ENCODE measurements around the gene PLCG2.
"Not testable (repeated sequence)": the region's sequence is repeated elsewhere in the genome, so short reads cannot be mapped to it uniquely, and the experiment has no call there.

Gene PLCG2

GRCh38 chr16:81756615-81757356 lies 22.3 kb upstream of the PLCG2 start:
- Histone ChIP-seq H3K9me3 (ENCODE audit: low read length) (no peaks in the 10 kb centered on the region), H3K9ac (ENCODE audit: low read length) (no peak overlapping the region), H3K27ac (ENCODE audit: low read depth, low read length) (no peak overlapping the region), H3K4me3 (ENCODE audit: low read depth in 1 of 2, low read length in 2 of 2) (no peak overlapping the region), H3K27me3 (ENCODE audit: control insufficient read depth in 1 of 2, insufficient read depth in 2 of 2, low read length in 2 of 2) (no peaks in the 10 kb centered on the region), H3K4me1 (ENCODE audit: insufficient read depth, low read length) (no peaks in the 10 kb centered on the region), H3K36me3 (ENCODE audit: insufficient read depth, low read length) (no peaks in the 10 kb centered on the region)

- no peak overlapping the region for H3K27ac ChIP-seq (ENCODE audit: low read depth, low read length)
- no peaks in the 10 kb centered on the region for H3K4me1 ChIP-seq (ENCODE audit: insufficient read depth, low read length)
Measured at GRCh38 chr16:81758376-81758775, 20.7 kb upstream of the PLCG2 start.

GRCh38 chr16:81762322-81762721 lies 16.8 kb upstream of the PLCG2 start:
- H3K36me3 ChIP-seq (ENCODE audit: insufficient read depth, low read length); H3K9me3 ChIP-seq (ENCODE audit: low read length); H3K4me1 ChIP-seq (ENCODE audit: insufficient read depth, low read length); H3K9ac ChIP-seq (ENCODE audit: low read length); H3K4me3 ChIP-seq (ENCODE audit: low read depth in 1 of 2, low read length in 2 of 2); H3K27ac ChIP-seq (ENCODE audit: low read depth, low read length); H3K27me3 ChIP-seq (ENCODE audit: control insufficient read depth in 1 of 2, insufficient read depth in 2 of 2, low read length in 2 of 2): not testable (repeated sequence)

More at GRCh38 chr16:81758376-81758775, 20.7 kb upstream of the PLCG2 start:
- H3K9ac ChIP-seq (ENCODE audit: low read length): no peak overlapping the region
- no peaks in the 10 kb centered on the region for H3K36me3 ChIP-seq (ENCODE audit: insufficient read depth, low read length)
- H3K9me3 ChIP-seq (ENCODE audit: low read length): no peaks in the 10 kb centered on the region
- H3K27me3 ChIP-seq (ENCODE audit: control insufficient read depth in 1 of 2, insufficient read depth in 2 of 2, low read length in 2 of 2): no peaks in the 10 kb centered on the region
- H3K4me3 ChIP-seq (ENCODE audit: low read depth in 1 of 2, low read length in 2 of 2): no peak overlapping the region

GRCh38 chr16:81765111-81765919 lies 13.8 kb upstream of the PLCG2 start:
- no peaks in the 10 kb centered on the region for H3K36me3 ChIP-seq (ENCODE audit: insufficient read depth, low read length)
- no peaks in the 10 kb centered on the region for H3K9me3 ChIP-seq (ENCODE audit: low read length)
- no peaks in the 10 kb centered on the region for H3K27me3 ChIP-seq (ENCODE audit: control insufficient read depth in 1 of 2, insufficient read depth in 2 of 2, low read length in 2 of 2)
- no peak overlapping the region for H3K9ac ChIP-seq (ENCODE audit: low read length)
- H3K4me3 ChIP-seq (ENCODE audit: low read depth in 1 of 2, low read length in 2 of 2): no peak overlapping the region
- H3K27ac ChIP-seq (ENCODE audit: low read depth, low read length): no peak overlapping the region
- H3K4me1 ChIP-seq (ENCODE audit: insufficient read depth, low read length): no peaks in the 10 kb centered on the region

- Histone ChIP-seq H3K36me3 (ENCODE audit: insufficient read depth, low read length) (no peaks in the 10 kb centered on the region), H3K27ac (ENCODE audit: low read depth, low read length) (no peak overlapping the region), H3K9ac (ENCODE audit: low read length) (no peak overlapping the region), H3K27me3 (ENCODE audit: control insufficient read depth in 1 of 2, insufficient read depth in 2 of 2, low read length in 2 of 2) (no peaks in the 10 kb centered on the region), H3K4me3 (ENCODE audit: low read depth in 1 of 2, low read length in 2 of 2) (no peak overlapping the region), H3K9me3 (ENCODE audit: low read length) (no peaks in the 10 kb centered on the region), H3K4me1 (ENCODE audit: insufficient read depth, low read length) (no peaks in the 10 kb centered on the region)
Measured at GRCh38 chr16:81765969-81766368, 13.1 kb upstream of the PLCG2 start.

GRCh38 chr16:81767987-81768592 lies 11.0 kb upstream of the PLCG2 start:
- no peaks in the 10 kb centered on the region for H3K27me3 ChIP-seq (ENCODE audit: control insufficient read depth in 1 of 2, insufficient read depth in 2 of 2, low read length in 2 of 2)
- H3K9me3 ChIP-seq (ENCODE audit: low read length): no peaks in the 10 kb centered on the region
- H3K4me3 ChIP-seq (ENCODE audit: low read depth in 1 of 2, low read length in 2 of 2): no peak overlapping the region
- H3K27ac ChIP-seq (ENCODE audit: low read depth, low read length): no peak overlapping the region
- no peaks in the 10 kb centered on the region for H3K36me3 ChIP-seq (ENCODE audit: insufficient read depth, low read length)
- no peak overlapping the region for H3K9ac ChIP-seq (ENCODE audit: low read length)
- no peaks in the 10 kb centered on the region for H3K4me1 ChIP-seq (ENCODE audit: insufficient read depth, low read length)

GRCh38 chr16:81770008-81770407 lies 9.1 kb upstream of the PLCG2 start:
- H3K4me1 ChIP-seq (ENCODE audit: insufficient read depth, low read length): no peaks in the 10 kb centered on the region
- no peak overlapping the region for H3K9ac ChIP-seq (ENCODE audit: low read length)

GRCh38 chr16:81774348-81774747 lies 4.7 kb upstream of the PLCG2 start:
- no peak overlapping the region for H3K27ac ChIP-seq (ENCODE audit: low read depth, low read length)

More at GRCh38 chr16:81770008-81770407, 9.1 kb upstream of the PLCG2 start:
- Histone ChIP-seq H3K27me3 (ENCODE audit: control insufficient read depth in 1 of 2, insufficient read depth in 2 of 2, low read length in 2 of 2) (no peaks in the 10 kb centered on the region), H3K27ac (ENCODE audit: low read depth, low read length) (no peak overlapping the region), H3K9me3 (ENCODE audit: low read length) (no peaks in the 10 kb centered on the region), H3K36me3 (ENCODE audit: insufficient read depth, low read length) (no peaks in the 10 kb centered on the region), H3K4me3 (ENCODE audit: low read depth in 1 of 2, low read length in 2 of 2) (no peak overlapping the region)

GRCh38 chr16:81775570-81775969 lies 3.5 kb upstream of the PLCG2 start:
- Histone ChIP-seq H3K9ac (ENCODE audit: low read length) (no peak overlapping the region), H3K4me1 (ENCODE audit: insufficient read depth, low read length) (no peaks in the 10 kb centered on the region), H3K9me3 (ENCODE audit: low read length) (no peaks in the 10 kb centered on the region), H3K27me3 (ENCODE audit: control insufficient read depth in 1 of 2, insufficient read depth in 2 of 2, low read length in 2 of 2) (no peaks in the 10 kb centered on the region), H3K4me3 (ENCODE audit: low read depth in 1 of 2, low read length in 2 of 2) (no peak overlapping the region), H3K27ac (ENCODE audit: low read depth, low read length) (no peak overlapping the region), H3K36me3 (ENCODE audit: insufficient read depth, low read length) (no peaks in the 10 kb centered on the region)

More at GRCh38 chr16:81774348-81774747, 4.7 kb upstream of the PLCG2 start:
- Histone ChIP-seq H3K9me3 (ENCODE audit: low read length) (no peaks in the 10 kb centered on the region), H3K36me3 (ENCODE audit: insufficient read depth, low read length) (no peaks in the 10 kb centered on the region), H3K4me3 (ENCODE audit: low read depth in 1 of 2, low read length in 2 of 2) (no peak overlapping the region), H3K9ac (ENCODE audit: low read length) (no peak overlapping the region), H3K4me1 (ENCODE audit: insufficient read depth, low read length) (no peaks in the 10 kb centered on the region), H3K27me3 (ENCODE audit: control insufficient read depth in 1 of 2, insufficient read depth in 2 of 2, low read length in 2 of 2) (no peaks in the 10 kb centered on the region)

- no peaks in the 10 kb centered on the region for H3K4me1 ChIP-seq (ENCODE audit: insufficient read depth, low read length)
- no peak overlapping the region for H3K4me3 ChIP-seq (ENCODE audit: low read depth in 1 of 2, low read length in 2 of 2)
- H3K27ac ChIP-seq (ENCODE audit: low read depth, low read length): no peak overlapping the region
- H3K27me3 ChIP-seq (ENCODE audit: control insufficient read depth in 1 of 2, insufficient read depth in 2 of 2, low read length in 2 of 2): no peaks in the 10 kb centered on the region
- H3K36me3 ChIP-seq (ENCODE audit: insufficient read depth, low read length): no peaks in the 10 kb centered on the region
- H3K9ac ChIP-seq (ENCODE audit: low read length): no peak overlapping the region
- H3K9me3 ChIP-seq (ENCODE audit: low read length): no peaks in the 10 kb centered on the region
Measured at GRCh38 chr16:81778231-81778630, 860 bp upstream of the PLCG2 start.

- H3K4me1 ChIP-seq (ENCODE audit: insufficient read depth, low read length): peaks cover 13% of the 10 kb centered on the region
- no peak overlapping the region for H3K27ac ChIP-seq (ENCODE audit: low read depth, low read length)
Measured at GRCh38 chr16:81779536-81780320, 637 bp downstream of the PLCG2 start.

More at GRCh38 chr16:81779536-81780320, 637 bp downstream of the PLCG2 start:
- peak overlapping the region; percentile 54 for H3K4me3 ChIP-seq (ENCODE audit: low read depth in 1 of 2, low read length in 2 of 2)
- H3K9ac ChIP-seq (ENCODE audit: low read length): no peak overlapping the region
- no peaks in the 10 kb centered on the region for H3K27me3 ChIP-seq (ENCODE audit: control insufficient read depth in 1 of 2, insufficient read depth in 2 of 2, low read length in 2 of 2)
- H3K9me3 ChIP-seq (ENCODE audit: low read length): no peaks in the 10 kb centered on the region
- H3K36me3 ChIP-seq (ENCODE audit: insufficient read depth, low read length): no peaks in the 10 kb centered on the region

All from muscle layer of colon (tissue), 2 donors.